DND-41 (cell line): ENCODE measurements around the gene TBC1D5.

Source experiments
- ATAC-seq: fragments of 200-7000 bp; cut with Tn5 transposase; 3 replicates; pipeline ENCODE4 v1.9.1; 2021; ENCODE audit warnings: low read depth; ENCODE audit not compliant: insufficient read depth
- DNase-seq: peaks from one replicate; pipeline ENCODE4 v3.0.0-alpha.2; 2020
- H2AFZ ChIP-seq: 2 replicates; pipeline ENCODE4 v1.6.0; 2012; ENCODE audit warnings: low read depth, low read length
- H3K27ac ChIP-seq: 2 replicates; pipeline ENCODE4 v1.5.1; 2012; ENCODE audit warnings: low read length, inconsistent platforms
- H3K27me3 ChIP-seq: fragments of 200-600 bp; sonication (generic); 2 replicates; pipeline ENCODE4 v1.6.0; 2012; ENCODE audit warnings: low read length, mild to moderate bottlenecking, inconsistent platforms; ENCODE audit not compliant: insufficient read depth, poor library complexity
- H3K36me3 ChIP-seq: 2 replicates; pipeline ENCODE4 v1.5.1; 2012; ENCODE audit warnings: low read length, inconsistent platforms; ENCODE audit not compliant: insufficient read depth
- H3K4me1 ChIP-seq: 2 replicates; pipeline ENCODE4 v1.5.1; 2012; ENCODE audit warnings: mild to moderate bottlenecking, low read length; ENCODE audit not compliant: insufficient read depth
- H3K4me2 ChIP-seq: 2 replicates; pipeline ENCODE4 v1.6.0; 2012; ENCODE audit warnings: mild to moderate bottlenecking, moderate library complexity, low read length, inconsistent platforms; ENCODE audit not compliant: insufficient read depth
- H3K4me3 ChIP-seq, 2 experiments: fragments of 200-600 bp in 1 of 2; shearing (Covaris generic) in 1 of 2; 2 replicates each; pipeline ENCODE4 v1.5.1; 2012 to 2016; ENCODE audit warnings: inconsistent platforms in 2 of 2, low read length in 2 of 2, mild to moderate bottlenecking in 2 of 2, low read depth in 1 of 2, moderate library complexity in 1 of 2
- H3K79me2 ChIP-seq: 2 replicates; pipeline ENCODE4 v1.6.0; 2012; ENCODE audit warnings: low read length, inconsistent platforms; ENCODE audit not compliant: insufficient read depth
- H3K9ac ChIP-seq: 2 replicates; pipeline ENCODE4 v1.6.0; 2012; ENCODE audit warnings: low read depth, mild to moderate bottlenecking, inconsistent platforms, low read length, moderate library complexity
- H3K9me3 ChIP-seq: 2 replicates; pipeline ENCODE4 v1.5.1; 2012; ENCODE audit warnings: low read length, moderate library complexity, mild to moderate bottlenecking, inconsistent platforms; ENCODE audit not compliant: insufficient read depth, severe bottlenecking
- H4K20me1 ChIP-seq: 2 replicates; pipeline ENCODE4 v1.6.0; 2012; ENCODE audit warnings: low read length; ENCODE audit not compliant: insufficient read depth
- EZH2 ChIP-seq: IDR thresholded peaks from 3 replicates; pipeline ENCODE4 v1.6.1; 2012; ENCODE audit warnings: borderline replicate concordance, low read depth, mild to moderate bottlenecking, moderate library complexity, low read length, inconsistent platforms; ENCODE audit not compliant: severe bottlenecking
- TF ChIP-seq, protein P1 (sequence below): IDR thresholded peaks from 2 replicates; pipeline ENCODE4 v1.5.1; 2012; ENCODE audit warnings: borderline replicate concordance, low read length, moderate library complexity, mild to moderate bottlenecking; ENCODE audit not compliant: poor library complexity, severe bottlenecking; ENCODE audit errors: extremely low read depth

The TBC1D5 gene

DNA sequence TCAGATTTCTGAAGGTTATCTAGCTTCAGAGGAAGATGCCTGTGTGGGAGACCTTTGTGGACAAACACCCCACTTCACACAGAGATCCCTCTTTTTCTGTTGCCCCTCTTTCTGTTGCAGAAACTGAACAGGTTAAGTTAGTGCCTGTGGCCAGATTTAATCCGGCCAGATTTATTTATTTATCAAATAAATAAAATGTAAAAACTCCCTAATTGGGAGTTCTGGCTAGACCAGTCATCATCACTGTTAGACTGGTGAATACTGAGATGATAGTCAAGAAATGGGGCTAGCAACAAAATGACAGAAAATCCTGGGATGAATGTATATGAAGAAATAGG, 1.2 kb upstream of the TBC1D5 start:
- Histone ChIP-seq H4K20me1 (no peaks in the 10 kb centered on the region), H3K79me2 (peaks cover 45% of the 10 kb centered on the region), H3K9ac (peak overlapping the region; percentile 99), H3K4me3 (peak overlapping the region; percentile 47 to 59), H3K36me3 (peaks cover 9% of the 10 kb centered on the region), H3K4me1 (peaks cover 41% of the 10 kb centered on the region), H3K27ac (peak overlapping the region; percentile 86), H3K9me3 (no peaks in the 10 kb centered on the region), H2AFZ (peak overlapping the region; percentile 69), H3K4me2 (peak overlapping the region; percentile 85), H3K27me3 (no peaks in the 10 kb centered on the region)
- TF ChIP-seq, protein P1, sequence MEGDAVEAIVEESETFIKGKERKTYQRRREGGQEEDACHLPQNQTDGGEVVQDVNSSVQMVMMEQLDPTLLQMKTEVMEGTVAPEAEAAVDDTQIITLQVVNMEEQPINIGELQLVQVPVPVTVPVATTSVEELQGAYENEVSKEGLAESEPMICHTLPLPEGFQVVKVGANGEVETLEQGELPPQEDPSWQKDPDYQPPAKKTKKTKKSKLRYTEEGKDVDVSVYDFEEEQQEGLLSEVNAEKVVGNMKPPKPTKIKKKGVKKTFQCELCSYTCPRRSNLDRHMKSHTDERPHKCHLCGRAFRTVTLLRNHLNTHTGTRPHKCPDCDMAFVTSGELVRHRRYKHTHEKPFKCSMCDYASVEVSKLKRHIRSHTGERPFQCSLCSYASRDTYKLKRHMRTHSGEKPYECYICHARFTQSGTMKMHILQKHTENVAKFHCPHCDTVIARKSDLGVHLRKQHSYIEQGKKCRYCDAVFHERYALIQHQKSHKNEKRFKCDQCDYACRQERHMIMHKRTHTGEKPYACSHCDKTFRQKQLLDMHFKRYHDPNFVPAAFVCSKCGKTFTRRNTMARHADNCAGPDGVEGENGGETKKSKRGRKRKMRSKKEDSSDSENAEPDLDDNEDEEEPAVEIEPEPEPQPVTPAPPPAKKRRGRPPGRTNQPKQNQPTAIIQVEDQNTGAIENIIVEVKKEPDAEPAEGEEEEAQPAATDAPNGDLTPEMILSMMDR: no peak
- TF ChIP-seq EZH2: no peak
- ATAC-seq: no peak
- no peak for DNase-seq

- H4K20me1 ChIP-seq: no peaks in the 10 kb centered on the region
- peak overlapping the region; percentile 99 for H3K9ac ChIP-seq
- ATAC-seq (peak; percentile 6), DNase-seq (no peak)
- H3K36me3 ChIP-seq: peaks cover 10% of the 10 kb centered on the region
- H3K9me3 ChIP-seq: no peaks in the 10 kb centered on the region
- no peaks in the 10 kb centered on the region for H3K27me3 ChIP-seq
- H3K4me1 ChIP-seq: peaks cover 47% of the 10 kb centered on the region
- H3K79me2 ChIP-seq: peaks cover 51% of the 10 kb centered on the region
- H3K4me2 ChIP-seq: peak overlapping the region; percentile 85
- H2AFZ ChIP-seq: peak overlapping the region; percentile 69
- H3K27ac ChIP-seq: peak overlapping the region; percentile 86
- TF ChIP-seq, protein P1: no peak
- no peak for TF ChIP-seq EZH2
- peak overlapping the region; percentile 47 to 59 for H3K4me3 ChIP-seq
Measured at GRCh38 chr3:17742880-17743657, 638 bp upstream of the TBC1D5 start.

DNA sequence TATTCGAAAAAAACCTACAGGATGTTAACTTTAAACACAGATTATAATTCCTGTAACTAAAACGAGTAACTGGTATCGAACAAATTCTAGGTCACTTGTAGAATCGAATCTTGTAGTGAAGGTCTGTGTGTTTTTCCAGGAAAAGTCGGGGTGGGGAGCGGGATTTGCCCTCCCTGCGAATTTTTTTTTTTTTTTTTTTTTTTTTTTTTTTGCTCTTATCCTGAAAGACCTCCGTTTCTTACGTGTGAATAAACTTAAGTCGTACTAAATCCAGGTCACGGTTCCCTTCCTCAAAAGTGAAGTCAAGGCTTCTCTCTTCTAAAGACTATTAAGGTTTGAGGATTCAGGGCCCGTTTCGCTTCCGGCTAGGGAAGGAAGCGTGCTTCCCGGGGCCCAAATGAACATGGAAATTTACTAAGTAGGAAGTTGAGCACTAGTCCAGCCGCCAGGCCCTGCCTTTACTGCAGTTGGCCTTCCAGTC, 770 bp downstream of the TBC1D5 start:
- H3K36me3 ChIP-seq: peaks cover 10% of the 10 kb centered on the region
- peak overlapping the region; percentile 90 for H2AFZ ChIP-seq
- DNase-seq (no peak), ATAC-seq (no peak)
- TF ChIP-seq, protein P1: no peak
- no peak for TF ChIP-seq EZH2
- H3K9ac ChIP-seq: peak overlapping the region; percentile 99
- no peaks in the 10 kb centered on the region for H3K9me3 ChIP-seq
- peaks cover 50% of the 10 kb centered on the region for H3K4me1 ChIP-seq
- peak overlapping the region; percentile 69 for H3K4me2 ChIP-seq
- H3K27me3 ChIP-seq: no peaks in the 10 kb centered on the region
- H3K4me3 ChIP-seq: peak overlapping the region; percentile 47 to 59
- peaks cover 64% of the 10 kb centered on the region for H3K79me2 ChIP-seq
- no peaks in the 10 kb centered on the region for H4K20me1 ChIP-seq
- H3K27ac ChIP-seq: peak overlapping the region; percentile 86
